GOT3 (cell line): ENCODE measurements around the gene ANAPC1.
"Not testable (repeated sequence)": the region's sequence is repeated elsewhere in the genome, so short reads cannot be mapped to it uniquely, and the experiment has no call there.

Experiments
- DNase-seq: peaks from one replicate; lab custom pipeline; 2025; ENCODE audit warnings: mixed read lengths; lab: John Stamatoyannopoulos, UW

The ANAPC1 gene

DNA sequence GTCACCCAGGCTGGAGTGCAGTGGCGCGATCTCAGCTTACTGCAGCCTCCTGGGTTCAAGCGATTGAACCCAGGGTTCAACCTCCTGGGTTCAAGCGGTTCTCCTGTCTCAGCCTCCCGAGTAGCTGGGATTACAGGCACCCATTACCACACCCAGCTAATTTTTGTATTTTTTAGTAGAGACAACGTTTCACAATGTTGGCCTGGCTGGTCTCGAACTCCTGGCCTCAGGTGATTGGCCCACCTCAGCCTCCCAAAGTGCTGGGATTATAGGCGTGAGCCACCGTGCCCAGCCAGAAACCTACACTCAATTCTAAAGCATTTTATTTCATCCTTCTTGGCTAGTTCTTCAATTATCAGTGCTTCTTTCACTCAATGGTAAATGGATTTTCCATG, 21.5 kb upstream of the ANAPC1 start:
- DNase-seq = not testable (repeated sequence)

DNA sequence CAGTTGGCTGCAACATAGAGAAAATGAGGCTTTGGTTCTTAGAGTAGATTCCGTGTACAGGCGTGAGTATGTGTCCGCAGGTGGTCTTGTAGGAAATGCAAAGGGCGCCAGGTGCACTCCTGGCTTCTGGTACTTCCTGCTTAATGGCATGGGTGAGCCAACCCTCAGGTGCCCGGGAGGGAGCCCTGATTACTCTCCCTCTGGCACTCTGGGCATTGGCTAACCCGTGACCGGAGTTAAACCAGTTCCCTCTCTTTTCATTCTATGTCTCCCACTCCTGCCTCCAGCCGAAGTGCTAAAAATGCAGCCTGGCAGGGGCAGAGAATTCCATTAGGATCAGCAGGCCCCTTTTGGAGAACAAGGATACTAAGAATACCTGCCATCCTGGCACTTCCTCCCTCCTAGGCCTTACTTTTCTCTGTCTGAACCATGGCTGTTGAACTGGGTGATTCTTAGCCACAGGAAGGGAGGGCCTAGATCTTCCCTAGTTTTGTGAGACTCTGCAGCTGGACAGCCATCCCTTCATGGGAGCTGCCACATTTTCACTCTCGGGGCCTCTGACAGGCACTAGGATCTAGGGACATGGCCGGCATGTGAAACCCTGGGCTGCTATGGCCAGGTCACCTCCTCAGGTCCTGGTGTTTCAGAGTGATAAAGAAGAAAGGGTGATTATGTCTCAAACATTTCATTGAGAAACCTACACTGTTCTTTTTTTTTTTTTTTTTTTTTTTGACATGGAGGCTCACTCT, 20.9 kb upstream of the ANAPC1 start:
- DNase-seq = no peak

DNA sequence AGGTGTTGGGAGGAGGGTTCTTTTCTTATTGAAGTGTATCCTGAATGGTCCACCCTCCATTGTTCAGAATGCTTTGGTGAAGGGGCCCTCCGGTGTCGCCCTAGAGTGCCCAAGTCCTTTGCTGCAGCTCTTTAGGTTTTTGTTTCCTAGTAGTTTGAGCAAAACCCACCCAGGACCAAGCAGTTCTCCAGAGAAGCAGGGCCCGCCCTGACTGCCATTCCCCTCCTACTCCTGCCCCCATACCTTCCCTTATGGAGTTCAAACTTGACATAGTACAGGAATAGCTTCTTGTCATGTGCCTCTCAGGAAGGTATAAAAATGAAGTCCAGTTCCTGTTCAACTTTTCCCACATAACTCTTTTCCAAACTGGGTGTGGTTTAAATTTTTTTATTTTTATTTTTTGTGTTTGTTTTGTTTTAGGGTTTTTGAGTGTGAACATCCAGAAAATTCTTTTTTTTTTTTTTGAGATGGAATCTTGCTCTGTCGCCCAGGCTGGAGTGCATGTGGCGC, 20.0 kb upstream of the ANAPC1 start:
- DNase-seq = no peak

DNA sequence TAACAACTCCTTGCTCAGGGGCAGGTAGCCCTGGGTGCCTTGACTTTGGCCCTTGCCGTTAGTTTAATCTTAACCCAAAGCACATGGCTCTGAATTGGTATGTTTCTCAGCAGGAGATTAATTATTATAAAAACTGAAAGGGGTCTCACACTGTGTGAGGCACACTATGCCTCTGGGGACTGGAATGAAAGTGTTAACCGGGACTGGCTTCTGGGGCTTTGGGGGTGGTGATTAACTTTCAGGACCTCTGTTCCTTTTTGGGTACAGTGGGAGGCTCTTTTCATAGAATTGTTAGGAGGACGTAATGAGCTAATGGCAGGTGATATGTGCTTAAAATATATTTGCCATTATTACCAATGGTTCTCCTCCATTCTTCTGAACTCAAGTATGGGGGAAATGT, 19.5 kb upstream of the ANAPC1 start:
- no peak for DNase-seq

DNA sequence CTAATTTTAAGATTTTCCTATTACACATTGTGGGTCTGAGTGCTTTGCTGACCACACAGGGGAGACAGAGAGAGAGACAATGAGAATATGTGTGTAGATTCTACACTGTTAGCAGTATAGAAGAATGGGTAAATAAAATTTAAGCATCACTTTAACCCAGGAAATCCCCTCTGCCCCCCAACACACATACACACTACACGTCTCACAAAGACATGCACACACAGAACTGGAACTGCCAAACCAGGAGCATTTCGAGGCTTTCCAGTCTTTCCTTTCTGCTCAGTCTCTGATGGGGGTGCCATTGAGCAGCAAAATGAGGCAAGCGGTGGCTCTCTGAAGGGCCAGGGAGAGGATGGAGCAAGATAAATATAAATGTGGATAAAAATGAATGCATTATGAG, 16.9 kb upstream of the ANAPC1 start:
- DNase-seq = no peak

DNA sequence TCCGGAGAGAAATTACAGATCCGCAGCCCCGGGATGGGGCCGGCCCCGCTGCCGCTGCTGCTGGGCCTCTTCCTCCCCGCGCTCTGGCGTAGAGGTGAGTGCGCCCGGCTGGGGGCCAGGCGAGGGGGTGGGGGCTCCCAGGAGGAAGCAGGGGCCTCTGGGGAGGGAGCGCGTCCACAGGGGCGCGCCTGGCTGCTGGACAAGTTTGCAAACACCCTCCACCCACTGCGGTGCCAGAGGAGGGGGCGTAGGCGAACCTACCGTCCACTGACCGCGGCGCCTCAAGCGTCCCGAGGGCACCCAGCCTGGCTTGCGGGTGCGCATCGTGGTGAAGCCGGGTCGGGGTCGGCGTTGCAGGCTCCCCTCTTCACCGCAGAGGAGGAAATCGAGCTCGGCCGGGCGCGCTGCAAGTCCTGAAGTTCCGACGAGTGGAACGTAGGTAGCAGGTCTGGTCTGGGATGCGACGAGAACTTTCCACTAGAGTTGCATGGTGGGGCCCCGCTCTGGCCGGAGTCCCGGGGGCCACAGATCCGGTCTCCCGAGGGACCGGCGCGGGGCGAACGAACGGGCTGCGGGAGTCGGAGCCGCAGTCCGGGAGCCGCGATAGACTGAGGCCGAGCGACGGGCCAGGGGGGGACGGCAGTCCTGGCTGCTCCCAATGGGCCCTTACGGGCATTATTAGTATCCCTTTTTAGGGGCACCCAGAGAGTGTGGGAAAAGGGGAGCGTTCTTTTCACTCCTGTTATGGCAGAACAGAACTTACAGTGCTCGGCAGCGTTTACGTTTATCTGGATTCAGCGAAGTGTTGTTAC, 14.9 kb upstream of the ANAPC1 start:
- no peak for DNase-seq

DNA sequence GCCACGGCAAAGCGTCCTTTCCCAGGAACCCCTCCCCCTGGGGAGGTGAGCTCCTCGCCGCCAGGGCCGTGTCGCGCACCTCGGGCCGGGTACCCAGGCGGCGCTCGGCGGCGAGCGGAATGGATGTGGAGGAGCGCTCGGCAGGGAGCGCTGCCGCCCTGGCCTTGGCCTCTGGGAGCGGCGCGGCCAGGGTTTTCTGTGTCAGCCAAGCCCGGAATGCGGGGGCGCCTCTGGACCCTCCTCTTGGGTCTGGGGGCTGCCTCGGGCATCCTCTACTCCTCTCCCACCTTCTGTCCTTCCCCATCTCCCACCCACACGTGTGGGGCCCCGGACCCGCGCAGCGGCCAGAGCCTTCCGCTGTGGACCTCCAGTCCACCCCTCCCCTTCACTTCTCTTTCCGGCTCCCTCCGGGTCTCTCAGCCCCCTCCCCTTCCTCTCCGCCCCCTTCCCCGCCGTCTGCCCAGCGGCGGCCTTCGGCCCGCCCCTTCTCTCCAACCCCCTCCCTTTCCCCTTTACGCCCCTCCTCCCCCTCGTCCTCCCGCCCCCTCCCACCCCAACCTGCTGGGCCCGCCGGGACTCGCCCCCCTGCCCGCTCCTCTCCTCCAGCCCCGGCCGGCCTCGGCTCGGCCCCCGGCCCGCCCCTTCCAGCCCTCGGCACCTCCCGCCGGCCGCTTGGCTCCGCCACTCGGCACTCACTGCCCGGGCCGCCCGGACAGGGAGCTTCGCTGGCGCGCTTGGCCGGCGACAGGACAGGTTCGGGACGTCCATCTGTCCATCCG, 14.1 kb upstream of the ANAPC1 start, which contains the start of gene MERTK:
TSS of gene MERTK (plus strand) at position 684 of the 779 bp plus-strand sequence. CDS start 129 bp downstream, outside the sequence.
- DNase-seq = no peak

DNA sequence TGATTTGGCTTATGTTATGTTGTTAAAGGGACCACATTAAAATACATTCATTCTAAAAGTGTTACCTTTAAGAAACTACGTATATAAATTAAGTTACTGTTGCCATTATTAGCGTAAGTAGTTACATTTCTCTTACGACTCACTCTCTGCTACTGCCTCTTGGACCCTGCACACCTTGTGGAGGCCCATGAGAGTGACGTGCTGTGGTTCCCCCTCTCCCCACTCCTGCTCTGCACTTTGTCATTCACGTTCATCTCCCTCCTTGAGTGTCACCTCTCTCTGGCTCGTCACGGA, 13.6 kb upstream of the ANAPC1 start:
- DNase-seq = no peak

DNA sequence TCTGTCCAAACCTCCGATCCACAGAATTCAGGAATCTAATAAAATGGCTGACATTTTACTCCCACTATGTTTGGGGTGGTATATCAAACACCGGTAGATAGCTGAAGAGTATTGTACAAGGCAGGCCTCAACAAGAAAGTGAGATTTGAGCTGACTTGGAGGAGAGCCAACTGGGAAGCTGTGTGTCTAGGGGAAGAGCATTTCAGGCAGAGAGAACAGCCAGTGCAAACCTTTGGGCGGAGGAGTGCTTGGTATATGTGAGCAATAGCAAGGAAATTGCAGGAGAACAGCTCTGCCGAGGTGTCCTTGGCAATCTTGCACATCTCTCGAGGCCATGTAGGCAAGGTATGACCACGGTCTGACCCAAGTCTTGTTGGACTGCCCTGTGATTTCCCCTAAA, 12.6 kb upstream of the ANAPC1 start:
- no peak for DNase-seq

DNA sequence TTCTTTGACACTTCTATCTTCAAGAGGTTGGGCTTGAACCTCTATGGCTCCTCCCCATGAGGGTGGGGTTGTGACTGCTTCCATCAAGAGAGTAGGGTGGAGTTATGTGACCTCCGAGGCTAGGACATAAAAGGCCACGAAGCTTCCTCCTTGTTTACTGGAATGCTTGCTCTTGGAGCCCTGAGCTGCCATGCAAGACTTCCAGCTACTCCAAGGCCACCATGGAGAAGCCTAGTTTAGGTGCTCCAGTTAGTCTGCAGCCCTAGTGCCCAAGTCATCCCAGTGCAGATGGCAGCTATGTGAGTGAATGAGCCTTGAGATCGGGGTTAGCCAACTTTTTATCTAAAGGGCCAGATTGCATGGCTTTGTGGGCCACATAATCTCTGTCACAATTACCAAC, 12.0 kb upstream of the ANAPC1 start:
- DNase-seq = no peak

DNA sequence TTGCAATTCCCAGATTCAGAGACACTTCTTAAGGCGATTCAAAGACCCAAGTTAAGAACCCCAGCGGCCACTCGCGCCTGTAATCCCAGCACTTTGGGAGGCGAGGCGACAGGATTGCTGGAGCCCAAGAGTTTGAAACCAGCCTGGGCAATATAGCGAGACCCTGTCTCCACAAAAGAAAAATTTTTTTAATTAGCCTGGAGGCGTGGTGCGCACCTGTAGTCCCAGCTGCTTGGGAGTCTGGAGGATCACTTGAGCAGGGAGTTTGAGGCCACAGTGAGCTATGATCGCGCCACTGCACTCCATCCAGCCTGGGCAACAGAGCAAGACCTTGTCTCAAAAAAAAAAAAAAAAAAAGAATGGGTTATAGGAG, 585 bp upstream of the ANAPC1 start:
- no peak for DNase-seq

DNA sequence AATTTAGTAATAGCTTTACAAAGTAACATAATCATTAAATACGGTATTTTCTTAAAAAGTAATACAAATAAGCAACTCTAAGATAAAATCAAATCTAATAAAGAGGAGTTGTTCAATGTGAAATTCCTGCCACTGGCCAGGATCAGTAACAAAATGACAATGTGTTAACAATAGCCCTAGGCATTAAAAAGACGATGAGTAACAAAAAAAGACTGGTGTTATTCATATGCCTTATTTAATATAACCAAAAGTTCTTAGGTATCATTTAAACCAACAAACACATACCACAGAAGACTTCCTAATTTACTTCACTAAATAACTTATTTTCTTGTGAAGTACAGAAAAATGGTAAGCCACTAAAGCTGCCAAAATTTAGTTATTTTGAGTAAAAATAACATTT, 11.2 kb downstream of the ANAPC1 start:
- DNase-seq = not testable (repeated sequence)

DNA sequence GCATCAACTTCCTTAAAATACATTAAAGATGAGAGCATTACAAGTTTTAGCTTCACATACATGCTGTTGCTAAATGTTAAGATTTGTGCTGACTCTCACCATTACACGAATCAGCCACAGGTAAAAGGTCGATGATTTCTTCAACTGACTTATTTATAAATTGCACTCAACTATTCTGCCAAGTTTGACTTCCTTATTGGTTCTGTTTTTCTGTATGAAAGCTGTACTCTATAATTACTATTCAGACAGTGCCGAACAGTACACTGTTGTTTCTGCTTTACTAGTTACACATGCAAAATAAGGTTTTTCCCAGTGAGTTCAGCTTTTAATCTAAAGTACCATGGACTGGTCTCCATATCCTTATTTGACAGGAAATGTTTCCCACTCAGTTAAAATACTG, 18.9 kb downstream of the ANAPC1 start:
- DNase-seq = not testable (repeated sequence)

DNA sequence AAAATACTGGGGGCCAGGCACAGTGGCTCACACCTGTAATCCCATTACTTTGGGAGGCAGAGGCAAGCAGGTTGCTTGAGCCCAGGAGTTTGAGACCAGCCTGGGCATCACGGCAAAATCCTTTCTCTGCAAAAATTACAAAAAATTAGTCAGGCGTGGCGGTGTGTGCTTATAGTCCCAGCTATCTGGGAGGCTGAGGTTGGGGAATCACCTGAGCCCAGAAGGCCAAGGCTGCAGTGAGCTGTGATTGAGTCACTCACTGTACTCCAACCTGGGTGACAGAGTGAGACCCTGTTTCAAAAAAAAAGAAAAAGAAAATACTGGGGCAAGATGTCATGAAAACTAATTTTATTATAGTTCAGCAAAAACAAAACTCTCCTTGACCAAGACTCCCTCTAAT, 24.0 kb downstream of the ANAPC1 start:
- DNase-seq = not testable (repeated sequence)

DNA sequence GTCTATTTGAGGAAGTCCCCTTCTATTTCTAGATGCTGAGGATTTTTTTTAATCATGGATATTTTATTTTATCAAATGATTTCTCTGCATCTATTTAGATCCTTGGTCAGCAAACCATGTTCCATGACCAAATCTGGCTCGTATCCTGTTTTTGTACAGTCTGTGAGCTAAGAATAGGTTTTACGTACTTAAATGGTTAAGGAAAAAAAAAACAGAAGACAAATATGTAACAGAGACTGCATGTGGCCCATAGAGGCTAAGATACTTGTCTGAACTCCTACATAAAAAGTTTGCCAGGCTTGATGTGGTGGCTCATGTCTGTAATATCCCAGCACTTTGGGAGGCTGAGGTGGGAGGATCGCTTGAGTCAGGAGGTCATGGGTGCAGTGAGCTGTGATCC, 31.4 kb downstream of the ANAPC1 start:
- not testable (repeated sequence) for DNase-seq

DNA sequence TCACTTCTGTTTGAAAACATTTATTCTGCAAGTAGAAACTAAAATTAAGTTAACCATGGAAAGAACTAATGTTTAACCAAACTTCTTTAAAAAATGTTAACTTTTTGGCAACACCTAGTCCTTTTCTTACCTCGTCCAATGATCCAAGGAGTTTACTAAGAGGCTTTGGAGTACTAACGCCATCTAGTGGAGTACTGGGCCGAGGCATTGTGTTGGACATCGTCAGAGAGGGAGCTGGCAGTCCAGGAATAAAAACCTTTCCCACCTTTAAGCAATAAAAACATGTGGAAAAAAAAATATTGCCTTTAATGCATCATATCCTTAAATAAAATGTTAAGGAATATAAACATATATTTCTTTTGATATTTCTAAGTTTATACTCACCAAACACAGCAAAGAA, 33.3 kb downstream of the ANAPC1 start:
- not testable (repeated sequence) for DNase-seq

DNA sequence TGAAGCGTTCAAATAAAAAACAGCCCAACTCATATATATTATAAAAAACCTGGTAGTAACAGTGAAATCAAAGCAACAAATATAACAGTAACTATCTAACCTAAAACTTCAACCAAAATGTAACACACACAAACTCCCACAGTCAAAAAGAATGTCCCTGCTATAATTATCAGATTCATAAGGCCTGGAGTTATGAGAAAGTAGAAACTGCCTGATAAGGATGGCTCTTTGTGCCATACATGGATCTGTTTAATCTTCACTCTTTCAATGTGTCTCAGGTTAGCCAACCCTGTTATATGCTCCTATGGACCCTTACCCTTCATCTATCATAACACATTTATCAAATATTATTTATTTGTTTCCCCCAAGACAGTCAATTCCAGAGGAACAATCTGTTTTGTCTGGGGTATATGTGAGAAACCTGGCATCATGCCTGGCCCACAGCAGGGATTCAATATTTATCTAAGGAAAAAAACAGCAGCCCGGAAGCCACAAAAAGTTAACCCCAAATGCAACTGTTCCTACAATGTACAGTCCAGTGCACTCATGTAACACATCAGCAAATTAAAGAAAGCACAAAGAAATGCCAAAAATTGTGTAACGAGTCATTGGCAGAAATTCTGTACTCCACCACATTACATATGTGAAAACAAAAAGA, 44.2 kb downstream of the ANAPC1 start:
- not testable (repeated sequence) for DNase-seq

DNA sequence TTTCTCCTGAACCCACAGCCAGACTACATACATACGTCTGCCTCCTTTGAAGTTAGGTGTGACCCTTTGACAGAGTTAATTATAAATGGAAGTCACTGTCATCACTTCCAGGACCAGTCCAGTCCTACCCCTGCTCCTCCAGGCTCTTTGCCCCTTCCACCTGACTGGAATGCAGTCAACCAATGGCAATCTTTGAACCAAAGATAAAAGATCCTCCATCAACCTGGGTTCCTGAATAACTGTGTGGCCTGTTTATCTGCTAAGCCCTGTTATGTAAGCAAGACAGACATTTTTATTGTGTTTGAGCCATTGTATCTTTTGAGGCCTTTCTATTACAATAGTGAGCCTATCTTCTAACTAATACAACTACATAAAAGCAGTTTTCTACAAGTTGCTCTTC, 45.0 kb downstream of the ANAPC1 start:
- not testable (repeated sequence) for DNase-seq

DNA sequence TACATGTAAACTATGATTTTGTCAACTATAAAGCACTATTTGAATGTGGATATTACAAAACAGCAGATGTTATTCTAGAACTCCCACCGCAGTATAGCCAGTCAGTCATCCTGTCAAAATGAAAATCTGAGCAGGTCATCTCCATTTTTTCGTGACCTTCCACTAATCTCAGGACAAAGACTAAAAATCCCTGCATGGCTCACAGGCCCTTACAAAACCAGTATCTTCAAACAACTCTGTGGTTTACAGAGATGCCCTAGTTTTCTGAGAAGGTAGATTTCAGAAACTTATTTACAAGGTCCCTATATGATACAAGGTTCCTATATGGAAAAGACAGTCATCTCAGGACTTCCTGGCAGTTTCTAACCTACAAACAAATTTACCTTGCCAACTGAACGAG, 49.8 kb downstream of the ANAPC1 start:
- DNase-seq = not testable (repeated sequence)

DNA sequence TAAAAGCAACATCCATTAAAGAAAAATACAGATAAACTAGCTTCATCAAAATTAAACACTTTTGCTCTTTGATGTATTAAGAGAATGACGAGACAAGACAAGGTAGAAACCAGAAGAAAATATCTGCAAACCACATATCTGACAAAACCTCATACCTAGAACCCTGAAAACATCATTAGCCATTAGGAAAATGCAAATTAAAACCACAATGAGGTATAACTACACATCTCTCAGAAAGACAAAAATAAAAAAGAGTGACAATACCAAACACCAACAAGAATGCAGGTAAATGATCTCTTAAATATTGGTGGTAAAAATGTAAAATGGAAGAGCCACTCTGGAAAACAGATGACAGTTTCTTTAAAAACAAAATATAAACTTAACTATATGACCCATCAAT, 53.5 kb downstream of the ANAPC1 start:
- DNase-seq = not testable (repeated sequence)

DNA sequence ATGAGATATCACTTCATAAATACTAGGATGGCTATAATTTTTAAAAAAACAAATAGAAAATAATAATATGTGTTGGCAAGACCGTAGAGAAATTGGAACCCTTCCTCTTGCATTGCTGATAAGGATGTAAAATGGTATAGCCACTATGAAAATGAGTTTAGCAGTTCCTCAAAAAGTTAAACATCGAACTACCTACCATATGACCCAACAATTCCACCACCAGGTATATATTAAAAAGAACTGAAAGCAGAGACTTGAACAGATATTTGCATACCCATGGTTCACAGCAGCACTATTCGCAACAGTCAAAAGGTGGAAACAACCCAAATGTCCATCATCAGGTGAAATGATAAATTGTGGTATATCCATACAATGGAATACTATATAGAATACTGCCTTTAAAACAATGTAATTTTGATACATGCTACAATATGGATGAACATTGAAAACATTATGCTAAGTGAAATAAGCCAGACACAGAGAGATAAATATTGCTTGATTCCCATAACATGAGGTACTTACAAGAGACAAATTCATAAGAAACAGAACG, 55.7 kb downstream of the ANAPC1 start:
- DNase-seq = not testable (repeated sequence)
